Measurements from ENCODE around the gene TIE1. TPM values are rescaled to one million over a fixed set of nuclear protein-coding genes. Genes with fewer than 3 reads are reported as not detected.
A peak's percentile ranks its signal among the peaks of the same experiment; 100 is the strongest.

Gene TIE1
- total and polyA plus RNA-seq, 9 of the 15 experiments (the other 6 are each of a cell fraction or from before 2014, with no cell fraction given): 0.07 to 0.49 (median 0.14) TPM; not detected in 4

DNA sequence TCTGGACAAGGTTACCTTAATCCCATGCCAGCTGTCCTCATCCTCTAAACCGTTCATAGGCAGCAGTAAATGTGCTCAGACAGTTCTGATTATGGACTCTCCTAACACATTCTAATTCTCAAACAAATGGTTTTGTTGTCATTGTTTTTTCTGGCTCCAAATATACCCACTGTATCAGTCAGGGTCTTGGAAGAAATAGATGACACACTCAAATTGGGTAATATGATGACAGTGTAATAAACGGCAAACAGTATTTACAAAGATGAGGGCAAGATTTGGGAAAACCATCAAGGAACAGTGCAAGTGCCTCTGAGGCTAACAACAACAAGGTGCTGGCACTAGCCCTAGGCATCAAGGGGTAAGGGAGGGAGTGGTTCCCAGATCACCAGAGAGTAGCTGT is 53.7 kb downstream of the TIE1 start:
- ChIA-PET POLR2A (interaction anchor here (1.0 to 1.1 kb wide), 2 partner anchors 13 to 21 kb away, joined by 4 to 5 read pairs; partner anchors contain the start of gene ELOVL1), CTCF (ENCODE audit: low intra/inter-chr PET ratio) (no interaction called here)
- ATAC-seq (no peak), DNase-seq (ENCODE audit: extremely low read depth in 1 of 4, low spot score in 3 of 4) (no peak), FAIRE-seq (no peak)
- Histone ChIP-seq H3K9ac (ENCODE audit: insufficient read depth in 1 of 2, low read depth in 2 of 2, low read length in 2 of 2) (no peak overlapping the region), H2AFZ (ENCODE audit: low read depth, low read length) (no peak overlapping the region), H3K4me1 (replicated peaks in 1 of 2; ENCODE audit: control insufficient read depth in 2 of 2, insufficient read depth in 2 of 2, low read length in 2 of 2) (peaks cover 4 to 14% of the 10 kb centered on the region in 2 experiments; a peak in 3 of 5 replicates), H3K4me3 (no peak overlapping the region), H3K36me3 (ENCODE audit: control insufficient read depth, insufficient read depth, low read length) (peaks cover 2% of the 10 kb centered on the region; the same call in 1 of the 3 replicates), H4K20me1 (replicated peaks; ENCODE audit: control insufficient read depth, insufficient read depth, low read length) (no peaks in the 10 kb centered on the region), H3K27me3 (ENCODE audit: control insufficient read depth in 2 of 2, insufficient read depth in 2 of 2, low read length in 2 of 2) (no peaks in the 10 kb centered on the region), H3K27ac (ENCODE audit: extremely low read depth, low read depth, low read length) (no peak overlapping the region), H3K4me2 (ENCODE audit: insufficient read depth, low read length) (no peak overlapping the region), H3K79me2 (ENCODE audit: control insufficient read depth, insufficient read depth, low read length) (peaks cover 7% of the 10 kb centered on the region), H3K9me3 (replicated peaks; ENCODE audit: control insufficient read depth, insufficient read depth, low read depth, low read length) (no peaks in the 10 kb centered on the region), H3K9me1 (ENCODE audit: control insufficient read depth, insufficient read depth, low read length) (no peaks in the 10 kb centered on the region)
- TF ChIP-seq ZNF316 (IDR thresholded peaks at IDR 0.05) (peak; percentile 50; the same call in 1 of the 2 replicates), SIRT6 (IDR thresholded peaks at IDR 0.05; ENCODE audit: low read depth, low read length) (no peak), HDAC6 (IDR thresholded peaks at IDR 0.05; ENCODE audit: low read depth, low read length) (no peak)
- intact Hi-C loops (cut with micrococcal nuclease) (no loop called here), in situ Hi-C loops (cut with MboI) (no loop called here)
- WGBS (ENCODE audit: insufficient coverage, low coverage, missing lambda C conversion rate): 41% methylated on average over 2 of the region's 2 CpGs
- no TSS peak for BruUV-seq (replicated peaks)

DNA sequence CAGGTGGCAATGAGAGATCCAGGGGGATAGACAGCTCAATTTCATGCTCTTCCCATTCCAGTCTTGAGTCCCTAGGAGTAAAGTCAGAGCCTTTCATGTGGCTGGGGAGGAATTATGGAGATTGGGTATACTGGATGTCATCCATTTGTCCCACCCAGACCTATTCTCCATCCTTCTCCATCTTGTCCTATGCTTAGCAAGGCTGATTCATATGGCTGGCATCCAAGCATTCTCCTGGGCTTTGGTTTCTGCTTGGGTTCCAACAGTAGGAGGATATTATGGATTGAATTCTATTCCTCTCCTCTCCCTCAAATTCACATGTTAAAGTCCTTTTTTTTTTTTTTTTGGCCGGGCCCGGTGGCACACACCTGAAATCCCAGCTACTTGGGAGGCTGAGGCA is 54.2 kb downstream of the TIE1 start:
- peaks cover 9 to 13% of the 10 kb centered on the region in 2 experiments; a peak in 4 of 5 replicates for H3K4me1 ChIP-seq (replicated peaks in 1 of 2; ENCODE audit: control insufficient read depth in 2 of 2, insufficient read depth in 2 of 2, low read length in 2 of 2)
- CTCF ChIA-PET (ENCODE audit: low intra/inter-chr PET ratio): no interaction called here
- in situ Hi-C loops (cut with MboI) (no loop called here), intact Hi-C loops (cut with micrococcal nuclease) (no loop called here)
- no peak overlapping the region for H2AFZ ChIP-seq (ENCODE audit: low read depth, low read length)
- BruUV-seq (replicated peaks): no TSS peak
- no peak for DNase-seq (ENCODE audit: extremely low read depth in 1 of 4, low spot score in 3 of 4)
- H3K79me2 ChIP-seq (ENCODE audit: control insufficient read depth, insufficient read depth, low read length): peaks cover 11% of the 10 kb centered on the region
- no peak overlapping the region for H3K9ac ChIP-seq (ENCODE audit: insufficient read depth in 1 of 2, low read depth in 2 of 2, low read length in 2 of 2)
- H3K27ac ChIP-seq (ENCODE audit: extremely low read depth, low read depth, low read length): no peak overlapping the region
- no peaks in the 10 kb centered on the region; the same call in 1 of the 2 replicates for H4K20me1 ChIP-seq (replicated peaks; ENCODE audit: control insufficient read depth, insufficient read depth, low read length)
- ATAC-seq: no peak
- no peak overlapping the region for H3K4me2 ChIP-seq (ENCODE audit: insufficient read depth, low read length)
- FAIRE-seq: no peak
- H3K9me1 ChIP-seq (ENCODE audit: control insufficient read depth, insufficient read depth, low read length): no peaks in the 10 kb centered on the region
- peaks cover 7% of the 10 kb centered on the region; the same call in 2 of the 3 replicates for H3K36me3 ChIP-seq (ENCODE audit: control insufficient read depth, insufficient read depth, low read length)
- H3K4me3 ChIP-seq: no peak overlapping the region
- no peaks in the 10 kb centered on the region for H3K9me3 ChIP-seq (replicated peaks; ENCODE audit: control insufficient read depth, insufficient read depth, low read depth, low read length)
- 60% methylated on average over 2 of the region's 2 CpGs for WGBS (ENCODE audit: insufficient coverage, low coverage, missing lambda C conversion rate)
- POLR2A ChIA-PET: interaction anchor here (1.1 kb wide), 1 partner anchor 22 kb away, joined by 4 read pairs; no protein-coding TSS in a partner anchor
- no peaks in the 10 kb centered on the region for H3K27me3 ChIP-seq (ENCODE audit: control insufficient read depth in 2 of 2, insufficient read depth in 2 of 2, low read length in 2 of 2)
- no peak for TF ChIP-seq POLR2AphosphoS2 (IDR thresholded peaks at IDR 0.05; ENCODE audit: low read length)
- no peak for TF ChIP-seq RBM17 (IDR thresholded peaks at IDR 0.05; ENCODE audit: borderline replicate concordance, low read depth, low read length)
- no peak for TF ChIP-seq MYNN (IDR thresholded peaks at IDR 0.05)
- no peak for TF ChIP-seq MYNN (CRISPR knock-in tag; IDR thresholded peaks at IDR 0.05)
- TF ChIP-seq ZNF830 (CRISPR knock-in tag; IDR thresholded peaks at IDR 0.05): no peak
- no peak for TF ChIP-seq ZNF184 (CRISPR knock-in tag; IDR thresholded peaks at IDR 0.05)
- no peak for TF ChIP-seq HNRNPUL1 (IDR thresholded peaks at IDR 0.05; ENCODE audit: low read length)
- TF ChIP-seq THRAP3 (IDR thresholded peaks at IDR 0.05; ENCODE audit: borderline replicate concordance): no peak
